Activated CD8-positive, alpha-beta memory T cell treated with anti-CD3 and anti-CD28 coated beads, Interleukin-2, amount 50 U/mL, for 1 hour (primary cell): ENCODE measurements around the gene RNH1.
"Not testable (repeated sequence)": the region's sequence is repeated elsewhere in the genome, so short reads cannot be mapped to it uniquely, and the experiment has no call there.

Source experiments
- DNase-seq: peaks from one replicate; pipeline ENCODE4 v3.0.0-alpha.2; 2020; ENCODE audit errors: extremely low read depth

The RNH1 gene

DNA sequence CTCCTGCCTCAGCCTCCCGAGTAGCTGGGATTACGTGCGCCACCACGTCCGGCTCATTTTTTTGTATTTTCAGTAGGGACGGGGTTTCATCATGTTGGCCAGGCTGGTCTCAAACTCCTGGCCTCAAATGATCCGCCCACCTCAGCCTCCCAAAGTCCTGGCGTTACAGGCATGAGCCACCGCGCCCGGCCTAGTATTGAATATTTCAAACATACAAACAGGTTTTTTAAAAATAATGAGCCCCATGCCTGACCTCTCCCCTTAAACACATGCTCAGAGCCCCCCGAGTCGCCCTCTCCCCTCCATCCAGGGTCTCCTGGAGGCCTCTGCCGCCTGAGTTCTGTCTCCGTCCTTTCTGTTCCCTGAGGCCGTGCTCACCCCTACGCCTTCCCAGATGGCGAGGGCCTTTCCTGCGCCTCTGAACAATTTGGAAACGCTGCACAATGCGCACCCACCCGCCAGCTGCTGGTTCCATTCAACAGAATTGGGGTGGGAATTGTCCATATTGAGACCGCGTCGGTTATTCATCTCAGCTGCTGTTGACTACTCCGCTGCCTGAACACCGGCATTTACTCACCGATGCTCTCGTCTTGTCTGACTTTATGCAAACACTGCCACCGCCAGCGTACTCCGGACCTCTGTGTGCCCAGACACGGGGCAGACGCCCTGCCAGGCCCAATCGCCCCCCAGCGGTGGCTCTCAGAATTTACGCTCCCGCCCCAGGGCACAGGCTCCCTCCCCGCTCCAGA lies 13.6 kb upstream of the RNH1 start:
- DNase-seq = no peak

DNA sequence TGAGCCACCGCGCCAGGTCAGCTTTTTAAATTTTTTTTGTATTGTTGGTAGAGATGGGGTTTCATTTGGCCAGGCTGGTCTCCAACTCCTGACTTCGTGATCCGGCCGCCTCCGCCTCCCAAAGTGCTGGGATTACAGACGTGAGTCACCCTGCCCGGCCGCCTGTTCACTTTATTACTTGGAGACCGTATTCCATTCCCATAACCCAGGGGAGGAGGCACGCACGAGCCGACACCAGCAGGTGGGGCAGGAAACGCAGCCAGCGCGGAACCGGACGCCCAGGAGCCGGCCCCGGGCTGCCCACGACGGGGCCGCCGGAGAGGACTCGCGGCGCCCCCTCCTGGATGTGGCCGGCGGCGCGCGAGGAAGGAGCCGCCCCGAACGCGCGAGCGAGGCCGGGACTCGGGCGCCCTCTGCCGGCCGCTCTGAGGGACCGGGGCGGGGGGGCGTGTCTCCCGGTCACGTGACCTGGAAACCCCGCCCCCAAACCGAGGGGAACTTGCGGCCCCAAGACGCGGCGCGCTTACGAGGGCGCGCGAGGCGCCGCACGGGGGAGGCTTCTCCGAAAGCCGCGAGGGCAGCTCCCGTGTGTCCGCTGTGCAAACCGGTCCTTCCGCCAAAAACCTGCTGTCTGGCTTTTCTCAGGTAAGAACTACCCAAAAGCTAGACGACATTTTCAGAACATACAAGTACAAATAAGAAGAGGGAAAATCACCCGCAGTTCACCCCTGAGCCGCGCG lies 11.6 kb upstream of the RNH1 start:
- DNase-seq = peak; percentile 73

DNA sequence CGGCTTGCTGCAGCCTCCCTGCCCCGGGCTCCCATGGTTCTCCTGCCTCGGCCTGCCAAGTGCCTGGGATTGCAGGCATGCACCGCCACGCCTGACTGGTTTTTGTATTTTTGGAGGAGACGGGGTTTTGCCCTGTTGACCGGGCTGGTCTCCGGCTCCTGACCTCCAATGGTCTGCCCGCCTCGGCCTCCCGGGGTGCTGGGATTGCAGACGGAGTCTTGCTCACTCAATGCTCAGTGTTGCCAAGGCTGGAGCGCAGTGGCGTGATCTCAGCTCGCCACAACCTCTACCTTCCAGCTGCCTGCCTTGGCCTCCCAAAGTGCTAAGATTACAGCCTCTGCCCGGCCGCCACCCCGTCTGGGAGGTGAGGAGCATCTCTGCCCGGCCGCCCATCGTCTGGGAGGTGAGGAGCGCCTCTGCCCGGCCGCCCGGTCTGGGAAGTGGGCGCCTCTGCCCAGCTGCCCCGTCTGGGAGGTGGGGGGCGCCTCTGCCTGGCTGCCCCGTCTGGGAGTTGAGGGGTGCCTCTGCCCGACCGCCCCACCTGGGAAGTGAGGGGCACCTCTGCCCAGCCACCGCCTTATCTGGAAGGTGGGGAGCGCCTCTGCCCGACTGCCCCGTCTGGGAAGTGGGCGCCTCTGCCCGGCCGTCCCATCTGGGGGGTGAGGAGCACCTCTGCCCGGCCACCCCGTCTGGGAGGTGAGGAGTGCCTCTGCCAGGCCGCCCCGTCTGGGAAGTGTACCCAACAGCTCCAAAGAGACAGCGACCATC lies 10.1 kb upstream of the RNH1 start:
- not testable (repeated sequence) for DNase-seq

DNA sequence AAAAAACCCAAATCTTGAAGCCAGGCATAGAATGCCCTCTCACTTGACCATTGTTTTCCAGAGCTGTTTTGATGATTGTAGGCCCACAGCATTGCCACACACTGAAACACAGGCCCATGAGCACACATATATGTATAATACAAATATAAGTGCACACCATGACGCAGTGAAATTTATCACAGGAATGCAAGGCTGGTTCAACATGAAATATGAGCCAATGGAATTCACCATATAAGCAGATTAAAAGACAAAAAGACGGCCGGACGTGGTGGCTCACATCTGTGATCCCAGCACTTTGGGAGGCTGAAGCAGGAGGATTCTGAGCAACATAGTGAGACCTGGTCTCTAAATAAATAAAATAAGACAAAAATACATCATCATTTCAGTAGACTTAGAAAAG lies 9.4 kb upstream of the RNH1 start:
- no peak for DNase-seq

- no peak for DNase-seq
Observed at GRCh38 chr11:515131-515530, 8.1 kb upstream of the RNH1 start.

- no peak for DNase-seq
Observed at GRCh38 chr11:514606-515005, 7.6 kb upstream of the RNH1 start.

DNA sequence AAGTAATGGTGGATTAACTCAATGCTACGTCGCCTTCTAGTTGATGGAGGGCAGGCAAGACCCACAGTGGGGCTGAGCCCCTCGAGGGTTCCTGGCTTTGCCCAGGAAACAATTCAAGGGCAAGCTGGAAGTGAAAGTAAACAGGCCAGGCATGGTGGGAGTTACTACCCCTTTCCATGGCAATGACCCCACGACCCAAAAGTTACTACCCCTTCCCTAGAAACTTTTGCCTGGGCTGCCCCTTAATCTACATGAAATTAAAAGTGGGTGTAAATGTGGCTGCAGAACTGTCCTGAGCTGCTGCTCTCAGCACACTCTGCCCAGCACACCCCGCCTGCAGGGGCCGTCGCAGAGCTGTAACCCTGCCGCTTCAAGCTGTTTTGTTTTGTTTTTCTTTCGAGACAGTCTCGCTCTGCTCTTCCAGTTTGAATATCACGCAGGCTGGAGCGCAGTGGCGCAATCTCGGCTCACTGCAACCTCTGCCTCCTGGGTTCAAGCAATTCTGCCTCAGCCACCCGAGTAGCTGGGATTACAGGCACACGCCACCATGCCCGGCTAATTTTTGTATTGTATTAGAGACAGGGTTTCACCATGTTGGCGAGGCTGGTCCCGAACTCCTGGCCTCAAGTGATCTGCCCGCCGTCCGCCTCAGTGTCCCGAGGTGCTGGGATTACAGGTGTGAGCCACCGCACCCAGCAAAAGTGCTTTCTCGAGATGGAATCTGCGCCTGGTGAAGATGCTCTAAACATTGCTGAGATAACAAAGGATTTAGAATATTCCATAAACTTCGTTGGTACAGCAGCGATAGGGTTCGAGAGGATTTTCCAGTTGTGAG lies 5.9 kb upstream of the RNH1 start:
- no peak for DNase-seq

DNA sequence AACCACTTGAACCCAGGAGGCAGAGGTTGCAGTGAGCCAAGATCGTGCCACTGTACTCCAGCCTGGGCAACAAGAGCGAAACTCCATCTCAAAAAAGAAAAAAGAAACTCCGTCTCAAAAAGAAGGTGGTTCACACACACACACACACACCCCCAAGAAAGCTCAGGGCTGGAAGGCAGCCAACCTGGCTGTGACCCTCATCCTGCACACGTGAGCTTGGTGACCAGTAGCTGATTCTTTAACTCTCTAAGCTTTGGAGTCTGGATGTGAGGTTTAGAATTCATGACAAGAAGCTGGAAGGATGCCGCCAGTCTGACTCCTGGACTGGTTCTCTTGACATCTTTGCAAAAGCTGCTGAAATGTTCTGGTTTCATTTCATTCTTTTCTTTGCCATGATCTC lies 1.9 kb upstream of the RNH1 start:
- no peak for DNase-seq

- DNase-seq = no peak
Observed at GRCh38 chr11:507727-508515, 879 bp upstream of the RNH1 start.

DNA sequence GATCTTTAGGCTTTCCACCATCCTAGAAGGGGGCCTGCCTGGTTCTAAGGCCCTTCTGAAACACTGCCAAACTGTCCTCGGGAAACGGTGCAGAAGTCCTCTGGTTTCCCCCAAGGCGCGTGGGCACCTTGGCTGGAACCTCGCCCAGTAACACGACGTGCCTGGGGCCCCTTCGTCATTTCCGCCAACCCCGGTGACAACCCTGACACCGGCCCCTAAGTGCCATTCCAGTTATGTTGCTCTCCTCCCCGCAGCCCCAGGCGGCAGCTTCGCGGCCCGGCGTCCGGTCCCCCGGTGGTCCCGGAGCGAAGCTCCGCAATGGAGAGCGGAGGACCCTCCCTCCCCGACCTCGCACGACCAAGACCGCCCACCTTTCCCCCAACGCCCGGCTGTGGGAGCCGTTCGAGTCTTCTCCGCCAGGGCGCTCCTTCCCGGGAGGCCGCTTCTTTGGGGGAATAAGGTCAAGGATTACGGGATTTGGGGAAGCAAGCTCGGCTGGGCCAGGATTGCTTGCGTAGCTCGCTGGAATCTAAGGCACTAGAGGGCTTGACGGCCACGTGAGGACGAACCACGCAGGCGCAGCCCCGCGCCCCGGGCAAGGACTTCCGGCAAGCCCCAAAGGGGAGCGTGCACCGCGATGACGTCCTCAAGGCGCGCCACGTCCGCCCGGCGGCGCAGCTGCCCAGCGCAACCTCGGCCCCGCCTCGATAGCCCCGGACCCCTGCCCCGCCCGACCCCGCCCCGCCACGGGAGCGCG lies 626 bp downstream of the RNH1 start:
- DNase-seq = peak; percentile 87

GRCh38 chr11:504994-505344 lies 2.1 kb downstream of the RNH1 start:
- DNase-seq = no peak

- DNase-seq = no peak
Observed at GRCh38 chr11:504053-504993, 2.7 kb downstream of the RNH1 start.

- DNase-seq = no peak
Observed at GRCh38 chr11:503179-503981, 3.7 kb downstream of the RNH1 start.

GRCh38 chr11:502288-503178 lies 4.5 kb downstream of the RNH1 start:
- DNase-seq = no peak

- DNase-seq = no peak
Observed at GRCh38 chr11:501683-502287, 5.3 kb downstream of the RNH1 start.

DNA sequence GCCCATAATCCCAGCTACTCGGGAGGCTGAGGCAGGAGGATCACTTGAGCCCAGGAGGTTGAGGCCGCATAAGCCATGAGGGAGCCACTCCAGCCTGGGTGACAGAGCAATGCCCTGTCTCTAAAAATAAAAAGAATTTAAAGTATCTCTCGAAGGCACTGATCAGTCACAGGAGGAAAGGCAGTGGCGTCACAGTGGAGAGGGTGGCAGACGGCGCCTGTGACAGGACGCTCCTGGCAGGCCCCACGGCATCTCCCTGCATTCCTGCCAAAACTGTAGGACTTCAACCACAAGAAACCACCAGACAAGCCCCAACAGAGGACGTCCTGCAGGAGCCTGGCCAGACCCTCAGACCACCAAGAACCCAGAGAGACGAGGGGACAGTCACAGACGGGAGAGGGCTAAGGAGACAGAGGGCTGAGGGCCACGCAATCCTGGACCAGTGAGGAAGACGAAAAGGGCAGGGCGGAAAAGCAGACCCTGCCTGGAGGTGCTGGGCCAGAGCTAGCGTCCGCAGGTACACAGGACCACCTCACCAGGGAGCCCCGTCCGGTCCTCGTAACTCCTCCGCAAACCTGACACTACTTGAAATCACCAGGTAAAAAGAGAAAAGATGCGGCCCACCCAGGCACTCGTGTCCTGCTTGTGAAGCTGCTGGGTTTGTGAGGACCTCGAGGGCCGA lies 5.9 kb downstream of the RNH1 start:
- no peak for DNase-seq
